ENCODE results near the gene GAR1. TPM values are rescaled to one million over a fixed set of nuclear protein-coding genes. Genes with fewer than 3 reads are reported as not detected.

GAR1 gene
- total RNA-seq, 3 donors from 2014 or later = 10.3 to 15.9 (median 11.5) TPM

DNA sequence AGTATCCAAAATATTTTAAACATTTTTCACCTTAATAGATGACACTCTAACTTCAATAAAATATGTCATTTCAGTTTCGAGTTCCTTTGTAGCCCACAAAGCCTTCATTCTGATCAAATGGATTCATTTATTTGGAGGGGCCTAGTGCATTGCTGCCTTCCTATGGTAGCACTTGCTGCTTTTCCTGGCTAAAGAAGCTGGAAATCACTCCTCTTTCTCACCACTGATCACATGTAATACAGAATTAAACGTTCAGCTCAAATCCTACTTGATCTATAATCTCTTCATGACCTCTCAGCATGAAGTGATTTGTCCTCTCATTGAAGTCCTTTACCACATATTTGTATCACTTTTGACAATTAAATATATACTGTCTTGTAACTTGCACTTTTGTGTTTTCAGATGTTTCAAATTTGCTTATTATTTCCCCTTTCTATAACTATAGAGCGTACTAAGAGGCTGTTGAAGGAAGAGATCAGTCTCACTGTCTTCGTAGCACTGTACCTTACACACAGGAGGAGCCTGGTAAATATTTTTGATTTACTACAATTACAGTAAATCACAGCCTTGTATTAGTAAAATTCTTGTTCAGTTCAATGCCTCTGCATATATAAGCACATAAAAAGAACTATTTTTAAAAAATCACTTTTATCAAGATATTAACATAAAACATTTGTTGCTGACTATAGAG, 14.3 kb upstream of the GAR1 start:
- TF ChIP-seq, protein P1, sequence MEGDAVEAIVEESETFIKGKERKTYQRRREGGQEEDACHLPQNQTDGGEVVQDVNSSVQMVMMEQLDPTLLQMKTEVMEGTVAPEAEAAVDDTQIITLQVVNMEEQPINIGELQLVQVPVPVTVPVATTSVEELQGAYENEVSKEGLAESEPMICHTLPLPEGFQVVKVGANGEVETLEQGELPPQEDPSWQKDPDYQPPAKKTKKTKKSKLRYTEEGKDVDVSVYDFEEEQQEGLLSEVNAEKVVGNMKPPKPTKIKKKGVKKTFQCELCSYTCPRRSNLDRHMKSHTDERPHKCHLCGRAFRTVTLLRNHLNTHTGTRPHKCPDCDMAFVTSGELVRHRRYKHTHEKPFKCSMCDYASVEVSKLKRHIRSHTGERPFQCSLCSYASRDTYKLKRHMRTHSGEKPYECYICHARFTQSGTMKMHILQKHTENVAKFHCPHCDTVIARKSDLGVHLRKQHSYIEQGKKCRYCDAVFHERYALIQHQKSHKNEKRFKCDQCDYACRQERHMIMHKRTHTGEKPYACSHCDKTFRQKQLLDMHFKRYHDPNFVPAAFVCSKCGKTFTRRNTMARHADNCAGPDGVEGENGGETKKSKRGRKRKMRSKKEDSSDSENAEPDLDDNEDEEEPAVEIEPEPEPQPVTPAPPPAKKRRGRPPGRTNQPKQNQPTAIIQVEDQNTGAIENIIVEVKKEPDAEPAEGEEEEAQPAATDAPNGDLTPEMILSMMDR (IDR thresholded peaks at IDR 0.05) = no peak
- Histone ChIP-seq H3K4me3 (no peak overlapping the region), H3K4me1 (ENCODE audit: low read depth) (no peaks in the 10 kb centered on the region), H3K9me3 (peaks cover 5% of the 10 kb centered on the region), H3K36me3 (ENCODE audit: low read depth) (no peaks in the 10 kb centered on the region)
- ATAC-seq (no peak), DNase-seq (no peak)
- intact Hi-C loops (cut with DNase I, micrococcal nuclease) = no loop called here

DNA sequence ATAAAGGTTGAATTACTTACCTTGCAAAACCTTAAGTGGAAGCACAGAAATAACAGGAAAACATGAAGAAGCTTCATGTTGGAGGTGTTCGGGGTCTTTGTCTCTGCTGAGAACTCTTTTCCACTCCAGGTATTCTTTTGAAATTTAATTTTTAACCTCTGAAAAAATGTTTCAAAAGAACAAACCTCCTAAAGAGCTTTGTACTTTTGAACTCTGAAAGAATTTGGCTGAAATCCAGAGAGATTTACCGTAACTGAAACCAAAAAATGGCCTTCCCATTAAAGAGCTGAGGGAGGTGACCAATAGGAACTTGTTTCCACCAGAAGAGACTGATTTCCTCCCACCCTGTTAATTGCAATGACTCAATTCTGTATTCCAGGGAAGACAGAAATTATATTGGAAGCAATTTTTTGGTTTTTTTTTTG, 13.7 kb upstream of the GAR1 start, which contains the start of gene CFI:
TSS of gene CFI (minus strand) at position 105 of the 425 bp plus-strand sequence. CDS start at position 77, 28 bp downstream.
- Histone ChIP-seq H3K4me1 (ENCODE audit: low read depth) (no peaks in the 10 kb centered on the region), H3K9me3 (no peaks in the 10 kb centered on the region), H3K36me3 (ENCODE audit: low read depth) (no peaks in the 10 kb centered on the region), H3K4me3 (no peak within 1 kb of the TSS)
- TF ChIP-seq, protein P1 (IDR thresholded peaks at IDR 0.05) = no peak
- DNase-seq (no peak), ATAC-seq (peak; percentile 51)
- intact Hi-C loops (cut with DNase I, micrococcal nuclease) = no loop called here

DNA sequence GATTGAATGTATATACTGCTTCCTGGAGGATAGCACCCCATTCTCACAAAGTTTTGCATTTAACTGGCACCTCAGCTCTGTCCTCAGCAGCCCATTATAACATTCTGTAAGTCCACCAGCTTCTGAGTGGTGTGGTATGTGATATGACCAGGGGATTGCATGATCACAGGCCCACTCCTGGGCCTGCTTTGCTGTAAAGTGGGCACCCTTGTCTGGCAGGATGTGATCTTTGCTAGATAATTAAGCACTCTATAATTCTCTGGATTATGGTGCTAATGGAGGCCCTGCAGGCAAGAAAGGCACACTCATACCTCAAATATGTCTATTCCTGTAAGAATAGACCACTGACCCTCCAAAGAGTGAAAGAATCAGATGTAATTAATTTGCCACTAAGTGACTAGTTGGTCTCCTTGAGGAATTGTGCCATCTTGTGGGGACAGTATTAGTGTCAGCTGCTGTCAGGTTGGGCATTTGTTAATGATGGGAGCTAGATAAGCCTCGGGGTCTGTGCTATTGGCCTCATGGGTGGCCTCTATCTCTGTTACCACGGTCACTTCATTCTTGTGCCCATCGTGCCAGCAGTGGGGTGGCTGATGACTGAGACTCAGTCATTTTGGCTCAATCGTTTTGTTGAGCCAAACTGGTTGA, 11.5 kb upstream of the GAR1 start:
- Histone ChIP-seq H3K4me1 (ENCODE audit: low read depth) (no peaks in the 10 kb centered on the region), H3K9me3 (no peaks in the 10 kb centered on the region), H3K36me3 (ENCODE audit: low read depth) (no peaks in the 10 kb centered on the region), H3K4me3 (no peak overlapping the region)
- DNase-seq (peak in 1 of 3 donors; percentile 49), ATAC-seq (peak; percentile 65)
- intact Hi-C loops (cut with DNase I, micrococcal nuclease) = no loop called here
- TF ChIP-seq, protein P1 (IDR thresholded peaks at IDR 0.05) = no peak

DNA sequence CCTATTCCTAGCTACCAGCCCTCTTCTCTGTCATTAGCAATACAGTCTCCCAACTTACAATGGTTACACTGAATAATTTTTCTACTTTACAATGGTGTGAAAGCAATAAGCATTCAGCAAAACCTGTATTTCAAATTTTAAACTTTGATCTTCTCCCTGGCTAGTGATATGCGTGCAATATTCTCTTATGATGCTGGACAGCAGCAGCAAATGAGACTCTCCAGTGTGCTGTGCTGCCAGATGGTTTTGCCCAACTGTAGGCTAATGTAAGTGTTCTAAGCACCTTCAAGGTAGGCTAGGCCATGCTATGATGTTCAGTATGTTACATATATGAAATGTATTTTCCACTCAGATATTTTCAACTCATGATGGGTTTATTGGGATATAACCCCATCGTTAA, 5.9 kb upstream of the GAR1 start:
- H3K4me3 ChIP-seq = no peak overlapping the region
- intact Hi-C loops (cut with DNase I, micrococcal nuclease) = loop anchor here in 1 of 2 donors (10.0 kb wide), 1 partner anchor 385 kb away; no protein-coding TSS in a partner anchor
- H3K9me3 ChIP-seq = no peaks in the 10 kb centered on the region
- TF ChIP-seq, protein P1 (IDR thresholded peaks at IDR 0.05) = no peak
- no peaks in the 10 kb centered on the region for H3K4me1 ChIP-seq (ENCODE audit: low read depth)
- H3K36me3 ChIP-seq (ENCODE audit: low read depth) = no peaks in the 10 kb centered on the region
- ATAC-seq (no peak), DNase-seq (no peak)

DNA sequence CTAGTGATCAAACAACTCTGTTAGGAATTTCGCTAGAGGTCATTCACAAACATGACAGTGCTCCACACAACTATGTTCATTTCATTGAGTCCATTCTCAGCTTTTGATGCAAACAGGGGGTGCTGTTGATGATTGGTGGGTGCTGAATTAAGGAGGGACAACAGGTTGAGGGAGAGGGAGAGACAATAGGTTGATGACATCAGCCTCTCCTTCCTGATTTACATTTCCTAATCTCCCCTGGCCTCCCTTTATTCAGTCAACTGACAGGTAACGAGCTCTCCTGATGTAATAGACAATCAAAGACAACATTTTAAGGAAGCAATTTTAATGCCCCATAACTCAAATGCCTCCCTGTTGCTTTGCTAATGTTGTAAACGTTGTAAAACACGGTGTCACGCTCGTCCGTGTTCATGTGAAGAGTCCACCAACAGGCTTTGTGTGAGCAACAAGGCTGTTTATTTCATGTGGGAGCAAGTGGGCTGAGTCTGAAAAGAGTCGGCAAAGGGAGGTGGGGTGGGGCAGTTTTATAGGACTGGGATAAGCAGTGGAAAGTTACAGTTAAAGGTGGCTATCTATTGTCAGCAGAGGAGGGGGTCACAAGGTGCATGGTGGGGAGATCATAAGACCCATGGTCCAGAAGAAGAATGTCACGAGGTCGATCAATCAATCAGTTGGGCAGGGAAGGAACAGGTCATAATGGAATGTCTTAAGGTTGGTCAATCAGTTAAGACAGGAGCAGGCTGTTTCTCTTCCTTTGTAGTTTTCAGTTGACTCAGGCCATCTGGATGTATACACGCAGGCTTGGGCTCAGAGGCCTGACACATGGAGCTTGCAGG, 4.8 kb upstream of the GAR1 start:
- intact Hi-C loops (cut with DNase I, micrococcal nuclease) = loop anchor here in 1 of 2 donors (10.0 kb wide), 1 partner anchor 386 kb away; no protein-coding TSS in a partner anchor
- ATAC-seq (no peak), DNase-seq (peak in 1 of 3 donors; percentile 50)

More for the DNA sequence above, 4.8 kb upstream of the GAR1 start:
- Histone ChIP-seq H3K4me3 (no peak overlapping the region), H3K9me3 (no peaks in the 10 kb centered on the region), H3K36me3 (ENCODE audit: low read depth) (no peaks in the 10 kb centered on the region), H3K4me1 (ENCODE audit: low read depth) (no peaks in the 10 kb centered on the region)
- TF ChIP-seq, protein P1 (IDR thresholded peaks at IDR 0.05) = no peak

All from mucosa of descending colon (tissue), 3 donors.